Activated T-cell treated with anti-CD3 and anti-CD28 coated beads, Interleukin-2, amount 50 U/mL, for 4 hours (primary cell): Measurements from ENCODE around the gene MIXL1. TPM values are rescaled to one million over a fixed set of nuclear protein-coding genes. Genes with fewer than 3 reads are reported as not detected.

Experiments
- ATAC-seq, 2 donors: fragments of 200-7000 bp; cut with Tn5 transposase; one replicate each; pipeline ENCODE4 v1.10.0; 2021
- DNase-seq: peaks from one replicate; pipeline ENCODE4 v3.0.0-alpha.2; 2020
- H3K27me3 Mint-ChIP-seq: one replicate; pipeline ENCODE4 v1.8.0; 2021; ENCODE audit warnings: low read depth, mixed read lengths
- H3K36me3 Mint-ChIP-seq: one replicate; pipeline ENCODE4 v1.8.0; 2022; ENCODE audit warnings: mixed read lengths; ENCODE audit not compliant: insufficient read depth
- H3K4me1 Mint-ChIP-seq: one replicate; pipeline ENCODE4 v1.8.0; 2021; ENCODE audit warnings: low read depth, mixed read lengths
- H3K4me3 Mint-ChIP-seq: one replicate; pipeline ENCODE4 v1.8.0; 2021; ENCODE audit warnings: mild to moderate bottlenecking, moderate library complexity, mixed read lengths
- H3K9me3 Mint-ChIP-seq: one replicate; pipeline ENCODE4 v1.8.0; 2021; ENCODE audit warnings: mixed read lengths
- total RNA-seq, 3 donors: library from RNA; stranded (reverse); gene quantifications; one replicate each; pipeline ENCODE4 v1.2.1, GENCODE V29; 2021

Gene MIXL1
- total RNA-seq, 3 donors from 2014 or later: not detected

DNA sequence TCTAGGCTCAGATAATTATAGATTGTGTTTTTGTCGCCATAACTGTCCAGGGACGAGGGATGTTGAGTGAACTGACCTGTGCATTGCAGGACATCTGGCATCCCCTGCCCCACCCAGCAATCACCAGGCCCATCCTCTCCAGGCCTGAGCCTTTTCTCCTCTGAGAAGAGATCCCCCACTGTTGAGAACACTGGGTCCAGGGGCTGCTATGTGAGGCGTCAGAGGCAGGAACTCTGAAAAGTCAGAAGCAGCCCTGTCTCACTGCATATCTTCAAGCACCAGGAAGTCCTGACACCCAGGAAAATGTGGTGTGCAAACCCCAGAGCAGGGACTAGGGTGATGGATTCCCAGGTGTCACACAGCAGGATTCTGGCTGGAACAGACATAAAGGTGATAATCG is 19.8 kb upstream of the MIXL1 start:
- Mint-ChIP-seq H3K36me3 (no peaks in the 10 kb centered on the region), H3K27me3 (peaks cover 9% of the 10 kb centered on the region), H3K4me1 (no peaks in the 10 kb centered on the region), H3K4me3 (no peak overlapping the region), H3K9me3 (no peaks in the 10 kb centered on the region)
- no peak for DNase-seq
- no peak for ATAC-seq

DNA sequence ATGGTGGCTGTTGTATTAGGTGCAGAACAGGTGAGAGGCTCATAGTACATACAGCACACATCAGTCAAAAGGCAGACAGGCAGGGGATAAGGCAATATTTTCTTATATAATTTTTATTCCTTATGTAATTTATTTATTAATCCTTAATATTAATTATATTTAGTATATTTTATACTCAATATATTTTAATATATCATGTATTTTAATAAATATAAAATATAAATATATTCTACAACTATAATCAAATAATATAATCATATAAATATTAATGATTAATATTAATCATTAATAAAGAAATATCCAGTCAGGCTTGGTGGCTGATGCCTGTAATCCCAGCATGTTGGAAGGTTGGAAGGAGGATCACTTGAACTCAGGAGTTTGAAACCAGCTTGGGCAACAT is 19.3 kb upstream of the MIXL1 start:
- H3K4me1 Mint-ChIP-seq: no peaks in the 10 kb centered on the region
- ATAC-seq (no peak), DNase-seq (no peak)
- no peaks in the 10 kb centered on the region for H3K9me3 Mint-ChIP-seq
- no peak overlapping the region for H3K4me3 Mint-ChIP-seq
- no peaks in the 10 kb centered on the region for H3K36me3 Mint-ChIP-seq
- H3K27me3 Mint-ChIP-seq: peaks cover 9% of the 10 kb centered on the region

DNA sequence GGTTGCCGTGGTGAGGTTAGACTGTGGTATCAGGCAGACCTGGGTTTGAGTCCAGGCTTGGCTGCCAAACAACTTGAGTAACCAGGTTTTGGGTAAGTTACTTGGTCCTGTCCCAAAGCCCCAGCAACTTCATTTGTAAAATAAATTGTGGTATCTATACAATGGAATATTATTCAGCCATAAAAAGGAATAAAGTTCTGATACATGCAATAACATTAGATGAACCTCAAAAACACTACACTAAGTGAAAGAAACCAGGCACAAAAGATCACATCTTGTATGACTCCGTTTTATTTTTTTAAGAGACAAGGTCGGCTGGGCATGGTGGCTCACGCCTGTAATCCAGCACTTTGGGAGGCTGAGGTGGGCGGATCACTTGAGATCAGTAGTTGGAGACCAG is 16.4 kb upstream of the MIXL1 start:
- Mint-ChIP-seq H3K36me3 (no peaks in the 10 kb centered on the region), H3K9me3 (no peaks in the 10 kb centered on the region), H3K4me1 (no peaks in the 10 kb centered on the region), H3K27me3 (peaks cover 2% of the 10 kb centered on the region), H3K4me3 (no peak overlapping the region)
- ATAC-seq: no peak
- no peak for DNase-seq

DNA sequence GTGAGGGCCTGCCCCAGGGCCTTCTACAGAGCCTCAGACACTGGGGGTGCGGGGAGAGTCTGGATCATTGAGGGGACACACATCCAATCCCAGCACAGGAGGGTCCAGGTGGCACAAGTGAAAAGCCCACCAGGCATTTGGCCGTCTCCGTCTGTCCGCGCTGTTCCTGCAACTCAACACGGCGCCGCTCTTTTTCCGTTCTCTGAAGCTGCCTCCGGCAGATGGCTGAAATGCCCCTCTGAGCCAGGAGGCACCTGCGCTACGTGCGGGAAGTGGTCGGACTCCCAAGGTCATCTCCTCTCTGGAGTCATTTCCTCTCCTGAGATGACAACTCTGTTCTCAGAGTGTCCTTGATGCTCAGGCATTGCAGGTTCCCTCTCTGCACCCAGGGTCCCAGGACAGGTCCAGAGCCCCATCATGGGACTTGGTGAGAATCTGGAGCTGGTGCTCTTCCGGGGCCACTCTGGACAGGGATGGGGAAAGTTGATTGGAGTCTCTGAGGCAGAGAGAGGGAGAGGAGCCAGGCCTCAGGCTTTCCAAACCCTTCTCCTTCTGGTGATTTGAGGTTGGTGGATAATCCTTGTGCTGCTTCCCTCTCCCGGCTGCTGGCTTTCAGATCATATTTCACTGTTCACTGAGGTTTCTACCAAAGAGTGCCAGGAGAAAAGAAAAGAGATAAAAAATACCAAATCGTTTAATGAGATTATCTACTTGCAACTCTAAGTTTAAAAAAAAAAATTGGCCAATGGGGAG is 14.0 kb upstream of the MIXL1 start:
- no peak overlapping the region for H3K4me3 Mint-ChIP-seq
- no peaks in the 10 kb centered on the region for H3K4me1 Mint-ChIP-seq

DNA sequence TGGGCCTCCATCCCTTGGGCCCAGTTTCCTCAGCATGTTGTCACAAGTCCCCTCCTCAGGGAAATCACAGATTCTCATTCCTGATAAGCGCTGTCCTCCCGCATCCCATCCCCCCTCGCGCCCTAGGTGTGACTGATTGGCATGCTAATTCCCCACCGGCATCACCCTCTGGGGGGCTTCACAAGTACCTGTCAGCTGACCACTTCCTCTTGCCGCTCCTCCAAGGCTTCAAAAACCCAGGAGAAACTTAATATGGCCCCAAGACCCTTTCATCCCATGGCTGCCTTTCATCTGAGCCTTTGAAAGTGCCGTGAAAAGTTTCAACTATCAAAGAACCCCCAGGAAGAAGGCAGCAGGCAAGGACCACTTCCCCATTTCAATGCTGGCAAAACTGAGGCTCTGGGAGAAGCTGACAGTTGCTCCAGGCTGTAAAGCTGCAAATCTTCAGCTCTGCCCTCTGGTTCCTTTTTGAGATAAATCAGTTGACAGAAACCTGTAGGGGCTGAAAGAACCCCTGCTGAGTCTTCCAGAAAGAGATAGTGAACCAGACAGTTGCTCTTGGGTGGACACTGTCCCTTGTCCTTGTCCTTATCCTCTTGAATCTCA is 12.8 kb upstream of the MIXL1 start:
- H3K4me3 Mint-ChIP-seq: no peak overlapping the region
- no peak for ATAC-seq
- no peaks in the 10 kb centered on the region for H3K9me3 Mint-ChIP-seq

More for the DNA sequence above, 14.0 kb upstream of the MIXL1 start:
- ATAC-seq: no peak
- DNase-seq: no peak
- Mint-ChIP-seq H3K27me3 (no peaks in the 10 kb centered on the region), H3K36me3 (no peaks in the 10 kb centered on the region), H3K9me3 (no peaks in the 10 kb centered on the region)

DNA sequence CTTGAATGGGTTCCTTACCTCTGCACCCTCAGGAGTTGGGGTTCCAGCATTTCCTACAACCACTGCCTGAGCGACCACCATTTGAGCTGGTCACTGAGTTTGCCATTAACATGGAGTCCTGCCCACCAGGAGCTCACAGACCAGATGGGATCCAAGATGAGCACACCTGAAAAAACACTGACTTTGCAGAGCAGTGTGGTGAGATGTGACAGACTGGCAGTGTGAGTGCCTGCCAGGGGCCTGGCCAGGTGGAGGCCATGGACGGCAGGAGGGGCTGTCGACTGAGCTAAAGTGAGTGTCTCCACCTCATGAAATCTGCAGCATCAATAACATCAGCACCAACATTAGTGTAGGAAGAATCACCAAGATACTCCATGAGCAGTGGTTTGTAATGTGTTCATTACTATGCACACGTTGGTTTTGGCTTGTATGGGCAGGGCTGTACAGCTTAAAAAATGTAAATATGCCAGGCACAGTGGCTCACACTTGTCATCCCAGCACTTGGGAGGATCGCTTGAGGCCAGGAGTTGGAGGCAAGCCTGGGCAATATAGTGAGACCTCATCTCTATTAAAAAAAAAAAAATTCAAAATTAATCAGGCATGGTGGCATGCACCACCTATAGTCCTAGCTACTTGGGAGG is 12.2 kb upstream of the MIXL1 start:
- no peaks in the 10 kb centered on the region for H3K36me3 Mint-ChIP-seq
- ATAC-seq: no peak
- H3K4me1 Mint-ChIP-seq: no peaks in the 10 kb centered on the region
- DNase-seq: no peak
- H3K27me3 Mint-ChIP-seq: no peaks in the 10 kb centered on the region
- H3K9me3 Mint-ChIP-seq: no peaks in the 10 kb centered on the region
- H3K4me3 Mint-ChIP-seq: no peak overlapping the region

More for the DNA sequence above, 12.8 kb upstream of the MIXL1 start:
- no peaks in the 10 kb centered on the region for H3K27me3 Mint-ChIP-seq
- H3K4me1 Mint-ChIP-seq: no peaks in the 10 kb centered on the region
- H3K36me3 Mint-ChIP-seq: no peaks in the 10 kb centered on the region
- DNase-seq: no peak

DNA sequence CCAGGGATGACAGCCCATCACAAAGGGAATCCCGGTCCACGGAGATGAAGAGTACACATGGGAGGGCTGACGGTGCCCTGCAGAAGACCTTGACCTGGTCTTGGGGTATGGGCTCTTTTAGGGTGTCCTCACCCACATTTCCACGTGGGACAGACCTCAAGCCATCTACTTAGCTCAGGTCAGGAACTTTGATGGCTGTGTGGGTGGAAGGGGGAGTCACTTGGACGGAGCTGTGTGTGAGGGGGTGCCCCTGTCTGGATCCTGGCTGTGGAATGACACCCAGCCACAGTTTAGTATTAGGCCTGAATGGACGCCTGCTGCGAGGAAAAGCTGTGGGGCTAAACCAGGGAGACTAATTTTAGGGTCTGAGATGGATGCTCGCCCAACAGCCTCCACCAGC is 10.9 kb upstream of the MIXL1 start:
- no peak for DNase-seq
- Mint-ChIP-seq H3K4me1 (no peaks in the 10 kb centered on the region), H3K9me3 (no peaks in the 10 kb centered on the region), H3K27me3 (no peaks in the 10 kb centered on the region), H3K4me3 (no peak overlapping the region), H3K36me3 (no peaks in the 10 kb centered on the region)
- no peak for ATAC-seq

DNA sequence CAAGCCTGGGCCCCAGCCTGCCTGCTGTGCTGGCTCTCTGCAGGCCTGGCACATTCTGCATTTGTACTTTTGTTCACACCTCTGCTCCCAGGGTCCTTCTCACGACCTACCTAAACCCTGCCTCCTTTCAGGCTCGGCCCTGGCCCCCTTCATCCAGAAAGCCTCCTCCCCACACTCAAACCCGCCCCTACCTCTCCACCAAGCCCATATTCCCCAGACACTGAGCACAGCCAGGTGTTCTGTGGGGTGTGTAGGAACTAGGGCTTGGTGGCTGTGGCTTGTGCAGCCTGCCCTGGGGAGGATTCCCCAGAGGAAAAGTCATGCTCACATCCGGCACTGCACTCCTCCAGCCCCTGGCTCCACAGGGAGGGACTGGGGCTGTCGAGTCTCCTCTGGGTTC is 8.2 kb upstream of the MIXL1 start:
- Mint-ChIP-seq H3K36me3 (no peaks in the 10 kb centered on the region), H3K27me3 (no peaks in the 10 kb centered on the region), H3K4me3 (no peak overlapping the region), H3K4me1 (no peaks in the 10 kb centered on the region), H3K9me3 (no peaks in the 10 kb centered on the region)
- ATAC-seq (no peak), DNase-seq (no peak)

DNA sequence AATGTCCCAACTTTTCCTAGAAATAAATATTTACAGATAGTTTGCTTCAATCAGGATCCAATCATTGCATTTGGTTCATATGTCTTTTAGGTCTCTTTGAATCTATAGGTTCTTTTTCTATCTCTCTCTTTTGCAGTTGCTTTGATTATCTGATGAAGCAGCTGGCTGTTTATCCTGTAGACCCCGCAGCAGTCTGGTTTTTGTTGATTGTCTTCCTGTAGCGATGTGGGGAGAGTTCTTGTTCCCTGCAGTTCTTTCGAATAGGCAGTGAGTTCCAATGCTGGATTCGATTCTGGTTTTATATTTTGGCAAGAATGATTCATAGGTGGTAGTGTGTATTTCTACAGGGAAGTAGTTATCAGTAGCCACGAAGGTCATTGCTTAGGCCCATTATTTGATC is 7.4 kb upstream of the MIXL1 start:
- Mint-ChIP-seq H3K36me3 (no peaks in the 10 kb centered on the region), H3K9me3 (no peaks in the 10 kb centered on the region), H3K27me3 (no peaks in the 10 kb centered on the region), H3K4me1 (no peaks in the 10 kb centered on the region), H3K4me3 (no peak overlapping the region)
- ATAC-seq (no peak), DNase-seq (no peak)

DNA sequence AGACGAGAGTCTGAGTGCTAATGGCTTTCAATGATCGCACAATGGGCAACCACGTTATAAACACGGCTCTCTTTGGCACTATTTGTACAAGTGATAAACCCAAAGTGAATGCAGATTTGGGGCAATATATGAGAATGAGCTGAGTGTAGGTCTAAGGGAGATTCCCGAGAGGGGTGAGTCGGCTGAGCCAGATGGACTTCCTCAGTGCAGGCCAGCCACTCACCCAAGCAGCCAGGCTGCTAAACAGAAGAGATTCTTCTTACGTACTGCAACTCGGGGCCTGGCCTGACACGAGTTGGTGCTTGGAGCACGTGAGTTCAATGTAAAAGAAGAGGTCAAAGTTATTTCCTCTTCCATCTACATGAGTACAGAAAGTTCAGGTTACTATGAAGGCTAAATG is 6.2 kb upstream of the MIXL1 start:
- Mint-ChIP-seq H3K4me1 (no peaks in the 10 kb centered on the region), H3K9me3 (no peaks in the 10 kb centered on the region), H3K4me3 (no peak overlapping the region), H3K36me3 (no peaks in the 10 kb centered on the region), H3K27me3 (peaks cover 4% of the 10 kb centered on the region)
- ATAC-seq (no peak), DNase-seq (no peak)

DNA sequence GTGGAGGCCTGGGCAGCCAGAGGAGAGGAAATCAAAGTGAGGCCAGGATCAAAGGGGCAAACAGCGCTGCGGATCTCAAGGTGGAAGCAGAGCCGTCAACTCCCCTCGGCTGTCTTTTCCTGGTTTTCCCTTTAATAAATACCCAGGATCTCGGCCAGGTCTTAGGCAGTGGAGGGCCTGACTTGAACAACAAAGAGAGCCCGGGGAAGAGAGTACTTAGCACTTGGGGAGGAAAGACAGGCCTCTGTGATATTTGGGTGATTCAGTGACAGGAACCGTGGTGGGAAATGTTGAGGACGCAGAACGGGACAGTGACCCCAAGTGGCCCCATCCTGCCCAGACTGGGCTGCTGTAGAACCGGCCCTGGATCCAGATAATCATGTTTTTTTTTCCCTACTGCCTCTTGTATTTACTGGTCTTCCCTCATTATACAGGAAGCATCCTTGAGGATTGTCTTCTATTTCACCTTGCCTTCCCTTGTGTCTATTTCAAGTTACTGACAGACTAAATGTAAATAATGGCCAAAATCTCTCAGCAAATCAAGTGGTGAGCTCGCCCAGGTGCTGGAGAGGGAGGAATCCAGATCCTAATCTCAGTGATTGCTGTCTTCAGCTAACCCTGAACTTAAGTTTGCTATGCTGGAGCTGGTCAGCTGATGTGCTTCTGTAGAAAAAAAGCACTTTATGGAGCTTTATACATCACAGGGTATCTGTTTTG is 2.8 kb upstream of the MIXL1 start:
- ATAC-seq: no peak
- H3K27me3 Mint-ChIP-seq: peaks cover 21% of the 10 kb centered on the region
- no peaks in the 10 kb centered on the region for H3K36me3 Mint-ChIP-seq
- no peak overlapping the region for H3K4me3 Mint-ChIP-seq
- no peaks in the 10 kb centered on the region for H3K9me3 Mint-ChIP-seq
- DNase-seq: no peak
- peaks cover 8% of the 10 kb centered on the region for H3K4me1 Mint-ChIP-seq

DNA sequence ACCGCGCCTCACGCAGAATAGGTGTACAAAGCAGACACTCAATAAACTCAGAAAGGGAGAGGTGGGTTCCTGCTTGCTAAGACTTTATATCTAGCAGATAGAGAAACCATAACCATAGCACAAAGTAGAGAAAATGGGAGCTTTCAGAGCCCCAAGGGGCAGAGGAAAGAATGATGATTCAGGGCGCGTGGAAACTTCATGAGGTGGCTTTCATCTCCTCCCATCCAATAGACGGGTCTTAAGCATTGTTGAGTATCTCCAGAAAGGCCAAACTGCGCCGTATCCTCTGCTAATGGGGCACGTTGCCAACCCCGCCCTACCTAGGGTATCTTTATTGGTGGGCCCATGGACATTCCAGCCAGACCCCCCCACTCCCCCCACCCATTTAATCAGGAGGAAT is 778 bp upstream of the MIXL1 start:
- DNase-seq (no peak), ATAC-seq (no peak)
- Mint-ChIP-seq H3K4me1 (peaks cover 8% of the 10 kb centered on the region), H3K36me3 (no peaks in the 10 kb centered on the region), H3K27me3 (peaks cover 28% of the 10 kb centered on the region), H3K4me3 (peak overlapping the region; percentile 40), H3K9me3 (no peaks in the 10 kb centered on the region)

DNA sequence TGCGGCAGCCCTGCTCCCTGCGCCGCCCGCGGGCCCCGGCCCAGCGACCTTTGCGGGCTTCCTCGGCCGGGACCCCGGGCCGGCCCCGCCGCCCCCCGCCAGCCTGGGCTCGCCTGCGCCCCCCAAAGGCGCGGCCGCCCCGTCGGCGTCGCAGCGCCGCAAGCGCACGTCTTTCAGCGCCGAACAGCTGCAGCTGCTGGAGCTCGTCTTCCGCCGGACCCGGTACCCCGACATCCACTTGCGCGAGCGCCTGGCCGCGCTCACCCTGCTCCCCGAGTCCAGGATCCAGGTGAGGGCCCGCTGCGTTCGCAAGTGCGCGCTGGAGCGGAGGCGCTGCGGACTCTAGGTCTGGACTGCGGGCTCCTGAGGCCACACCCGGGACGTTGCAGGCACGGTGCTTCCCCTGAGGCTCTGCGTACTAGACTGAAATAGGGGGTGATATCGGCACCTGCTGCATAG is 351 bp downstream of the MIXL1 start:
- H3K4me3 Mint-ChIP-seq: peak overlapping the region; percentile 71
- H3K36me3 Mint-ChIP-seq: no peaks in the 10 kb centered on the region
- H3K27me3 Mint-ChIP-seq: peaks cover 28% of the 10 kb centered on the region
- no peak for DNase-seq
- H3K9me3 Mint-ChIP-seq: no peaks in the 10 kb centered on the region
- peak; percentile 60 to 62 for ATAC-seq
- peaks cover 8% of the 10 kb centered on the region for H3K4me1 Mint-ChIP-seq

DNA sequence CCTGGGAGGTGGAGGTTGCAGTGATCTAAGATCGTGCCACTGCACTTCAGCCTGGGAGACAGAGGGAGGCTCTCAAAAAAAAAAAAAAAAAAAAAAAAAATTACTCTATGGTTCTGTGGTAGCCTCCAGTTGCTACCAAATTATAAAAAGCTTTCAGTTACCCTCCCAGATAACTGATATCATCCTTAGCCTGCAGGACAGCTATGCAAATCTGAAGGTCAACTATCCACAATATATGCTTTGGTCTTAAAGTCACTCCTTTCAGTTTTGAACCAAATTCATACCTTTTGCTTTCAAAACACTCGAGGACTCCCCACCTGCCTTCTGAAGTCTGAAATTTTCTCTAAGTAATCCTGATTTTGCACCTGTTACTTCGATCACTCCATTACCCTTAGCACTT is 3.1 kb downstream of the MIXL1 start:
- ATAC-seq (no peak), DNase-seq (no peak)
- no peaks in the 10 kb centered on the region for H3K9me3 Mint-ChIP-seq
- no peak overlapping the region for H3K4me3 Mint-ChIP-seq
- peaks cover 3% of the 10 kb centered on the region for H3K36me3 Mint-ChIP-seq
- peaks cover 28% of the 10 kb centered on the region for H3K27me3 Mint-ChIP-seq
- H3K4me1 Mint-ChIP-seq: peaks cover 8% of the 10 kb centered on the region
